Occipital lobe (tissue), 2 donors: ENCODE results near the gene LTB4R. TPM values are rescaled to one million over a fixed set of nuclear protein-coding genes. Genes with fewer than 3 reads are reported as not detected.
"Not testable (repeated sequence)": the region's sequence is repeated elsewhere in the genome, so short reads cannot be mapped to it uniquely, and the experiment has no call there.

Source experiments
- DNase-seq: peaks from one replicate; lab custom pipeline; 2025; lab: John Stamatoyannopoulos, UW
- total RNA-seq: library from RNA; depleted of rRNA; stranded (reverse); fragments of >200 nt; gene quantifications from one replicate; pipeline ENCODE4 v1.2.3, GENCODE V29; 2014

LTB4R gene
- total RNA-seq, 1 donor from 2014 or later, result 1.6 TPM

DNA sequence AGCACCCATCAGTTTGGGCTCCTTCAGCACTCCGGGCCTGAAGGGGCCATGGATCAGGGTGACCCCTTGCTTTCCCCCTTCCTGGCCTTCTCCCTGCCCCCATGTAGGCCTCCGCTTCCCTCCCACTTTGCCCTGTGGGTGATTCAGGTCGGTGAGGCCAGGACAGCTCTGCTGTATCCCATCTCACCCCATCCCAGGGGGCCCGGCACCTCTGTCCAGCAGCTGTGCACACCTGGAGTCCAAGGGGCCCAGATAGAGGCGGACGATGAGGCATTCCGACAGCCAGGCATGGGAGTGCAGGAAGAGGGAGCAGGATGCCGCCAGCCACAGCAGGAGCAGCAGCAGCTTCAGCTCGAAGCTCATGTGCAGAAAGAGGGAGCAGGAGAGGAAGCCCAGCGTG lies 11.4 kb downstream of the LTB4R start:
- DNase-seq, result no peak

DNA sequence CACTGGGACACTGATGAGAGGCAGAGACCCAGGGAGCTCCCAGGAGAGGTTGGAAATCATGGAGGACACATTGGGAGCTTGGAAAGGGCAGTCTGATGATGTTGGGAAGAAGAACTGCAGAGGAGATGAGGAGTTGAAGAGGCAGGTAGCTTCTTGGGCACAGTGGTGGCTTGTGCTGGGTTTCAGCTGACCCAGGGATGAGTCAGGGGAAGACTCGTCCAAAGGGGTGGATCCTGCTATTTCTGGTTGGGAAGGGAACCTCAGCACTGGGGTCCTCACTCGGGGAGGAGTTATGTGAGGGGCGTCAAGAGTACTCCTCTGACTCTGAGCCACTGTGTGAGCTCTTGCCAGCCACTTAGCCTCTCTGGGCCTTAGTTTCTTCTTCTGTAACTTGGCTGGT lies 12.0 kb downstream of the LTB4R start:
- DNase-seq, result no peak

DNA sequence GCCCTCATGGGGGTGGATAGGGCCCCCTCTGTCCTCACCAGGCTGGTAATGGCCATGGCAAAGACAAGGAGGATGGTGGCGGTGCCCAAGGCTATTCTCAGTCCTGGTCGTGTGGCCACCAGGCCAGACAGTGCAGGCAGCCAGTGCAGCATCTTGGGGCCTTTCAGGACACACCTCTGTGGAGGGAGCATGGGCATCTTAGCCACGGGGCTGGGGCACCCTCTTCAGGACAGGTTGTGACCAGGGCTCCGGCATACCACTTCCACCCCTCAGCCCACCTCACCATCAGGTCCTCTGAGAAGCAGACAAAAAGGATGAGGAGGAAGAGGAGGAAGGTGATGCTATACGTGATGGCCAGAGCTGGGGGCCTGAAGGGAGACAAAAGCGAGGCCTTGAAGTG lies 12.7 kb downstream of the LTB4R start:
- DNase-seq, result no peak

DNA sequence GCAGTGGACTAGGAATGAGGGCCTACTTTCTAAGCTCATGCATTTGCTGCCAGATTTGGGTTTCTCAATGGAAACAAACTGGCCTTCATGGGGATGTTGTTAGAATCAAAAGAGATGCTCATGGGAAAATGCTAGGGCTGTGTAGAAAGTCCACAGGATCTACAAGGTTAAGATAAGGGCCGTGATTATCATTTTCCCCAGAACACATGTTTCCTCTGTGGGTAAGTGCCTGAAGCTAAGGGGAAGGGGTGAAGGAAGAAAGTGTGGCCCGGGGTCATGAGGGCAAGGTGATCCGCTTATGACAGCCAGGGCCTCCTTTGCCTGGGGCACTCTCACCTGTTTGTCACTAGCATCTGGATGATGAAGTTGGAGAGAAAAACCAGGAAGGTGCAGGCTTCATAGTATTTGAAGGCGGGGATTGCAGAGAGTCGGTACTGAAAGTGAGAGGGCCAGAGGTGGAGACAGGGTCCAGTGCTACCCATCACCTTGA lies 13.8 kb downstream of the LTB4R start:
- no peak for DNase-seq

DNA sequence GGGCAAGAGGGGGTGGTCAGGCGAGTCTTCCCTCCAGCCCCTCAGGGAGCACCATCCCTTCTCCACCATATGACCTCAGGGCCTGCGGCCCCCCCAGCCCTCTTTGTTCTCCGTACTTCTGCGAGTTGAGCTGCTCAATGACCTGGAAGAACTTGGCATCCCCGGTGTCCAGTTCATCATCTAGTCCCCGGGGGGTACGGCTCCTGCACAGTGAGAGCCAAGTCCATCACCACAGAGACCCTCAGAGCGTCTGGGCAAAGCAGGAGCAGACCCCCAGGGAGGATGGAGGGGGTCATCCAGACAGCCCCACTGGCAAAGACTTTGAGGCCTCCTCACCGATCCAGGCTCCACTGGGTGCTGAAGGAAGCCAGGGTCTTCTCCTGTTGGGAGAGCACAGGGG lies 14.7 kb downstream of the LTB4R start:
- DNase-seq, result no peak

DNA sequence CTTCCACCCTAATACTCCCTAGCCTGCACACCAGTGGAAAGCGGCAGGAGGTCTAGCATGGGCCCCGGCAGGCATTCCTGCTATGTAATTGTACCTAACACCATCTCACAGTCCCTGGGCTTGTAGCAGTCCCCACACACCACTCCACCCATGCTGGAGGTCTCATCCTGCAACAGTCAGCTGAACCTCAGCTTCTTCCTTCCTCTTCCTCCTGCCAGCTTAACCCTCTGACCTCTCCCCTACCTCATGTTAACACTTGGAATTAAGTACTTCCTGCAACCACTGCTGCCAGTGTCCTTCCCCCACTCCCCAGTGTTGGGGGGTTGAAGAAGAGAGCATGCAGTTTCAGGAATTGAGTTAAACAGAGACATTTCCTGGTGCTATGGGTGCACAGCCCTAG lies 16.0 kb downstream of the LTB4R start:
- DNase-seq, result no peak

DNA sequence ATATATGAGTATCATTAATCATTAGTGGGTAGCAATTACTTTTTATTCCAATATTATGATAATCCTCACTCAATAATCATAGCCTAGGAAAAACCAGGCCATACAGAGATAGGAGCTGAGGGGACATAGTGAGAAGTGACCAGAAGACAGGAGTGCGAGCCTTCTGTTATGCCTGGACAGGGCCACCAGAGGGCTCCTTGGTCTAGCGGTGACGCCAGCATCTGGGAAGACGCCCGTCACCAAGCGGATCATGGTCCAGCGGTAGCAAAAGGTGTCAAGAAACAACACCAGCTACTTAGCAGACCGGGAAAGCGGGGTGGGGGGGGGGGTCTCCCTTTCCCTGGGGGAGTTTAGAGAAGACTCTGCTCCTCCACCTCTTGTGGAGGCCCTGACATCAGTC lies 16.6 kb downstream of the LTB4R start:
- DNase-seq, result not testable (repeated sequence)

DNA sequence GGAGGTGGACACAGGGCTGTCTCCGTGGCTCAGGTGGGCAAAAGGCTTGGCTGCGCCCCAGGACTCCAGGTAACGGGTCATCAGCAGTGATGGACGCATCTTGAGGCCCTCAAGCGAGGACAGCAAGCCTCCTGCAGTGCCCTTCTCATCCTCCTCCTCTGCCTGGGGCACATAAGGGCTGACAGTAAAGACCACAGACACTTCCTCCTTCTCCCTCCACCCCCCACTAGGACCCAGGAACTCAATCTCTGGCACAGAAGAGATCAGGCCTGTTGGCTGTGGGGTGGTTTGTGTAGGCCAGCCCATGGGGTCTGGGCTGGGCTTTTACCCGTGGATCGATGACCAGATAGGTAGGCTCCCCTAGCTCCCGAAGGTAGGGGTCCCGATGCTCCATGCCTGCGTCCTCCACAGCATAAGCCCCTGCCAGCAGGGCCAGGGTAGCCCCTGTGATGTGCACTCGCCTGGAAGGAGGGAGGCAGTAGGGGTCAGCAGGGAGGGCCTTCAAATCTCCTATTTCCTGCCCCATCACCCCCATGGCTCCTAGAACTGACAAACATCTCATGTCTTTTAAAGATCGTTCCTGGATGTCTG lies 17.9 kb downstream of the LTB4R start:
- DNase-seq, result no peak

DNA sequence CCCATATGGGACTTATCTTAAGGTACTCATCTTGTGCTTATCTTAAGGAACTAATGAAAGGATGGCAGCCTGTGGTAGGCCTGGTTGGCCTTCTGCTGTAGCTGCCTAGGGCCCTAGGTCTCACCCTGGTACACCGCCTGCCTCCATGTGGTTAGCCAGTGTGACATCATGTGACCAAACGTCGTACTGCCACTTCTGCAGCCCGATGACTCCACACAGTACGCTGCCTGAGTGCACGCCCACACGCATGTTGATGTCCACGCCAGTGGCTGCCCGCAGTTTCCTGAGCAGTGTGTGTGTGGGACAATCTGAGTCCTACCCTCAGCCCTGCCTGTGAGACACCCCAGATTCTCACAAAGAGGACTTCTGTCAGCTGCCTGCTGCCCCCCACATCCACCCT lies 18.4 kb downstream of the LTB4R start:
- DNase-seq, result no peak

DNA sequence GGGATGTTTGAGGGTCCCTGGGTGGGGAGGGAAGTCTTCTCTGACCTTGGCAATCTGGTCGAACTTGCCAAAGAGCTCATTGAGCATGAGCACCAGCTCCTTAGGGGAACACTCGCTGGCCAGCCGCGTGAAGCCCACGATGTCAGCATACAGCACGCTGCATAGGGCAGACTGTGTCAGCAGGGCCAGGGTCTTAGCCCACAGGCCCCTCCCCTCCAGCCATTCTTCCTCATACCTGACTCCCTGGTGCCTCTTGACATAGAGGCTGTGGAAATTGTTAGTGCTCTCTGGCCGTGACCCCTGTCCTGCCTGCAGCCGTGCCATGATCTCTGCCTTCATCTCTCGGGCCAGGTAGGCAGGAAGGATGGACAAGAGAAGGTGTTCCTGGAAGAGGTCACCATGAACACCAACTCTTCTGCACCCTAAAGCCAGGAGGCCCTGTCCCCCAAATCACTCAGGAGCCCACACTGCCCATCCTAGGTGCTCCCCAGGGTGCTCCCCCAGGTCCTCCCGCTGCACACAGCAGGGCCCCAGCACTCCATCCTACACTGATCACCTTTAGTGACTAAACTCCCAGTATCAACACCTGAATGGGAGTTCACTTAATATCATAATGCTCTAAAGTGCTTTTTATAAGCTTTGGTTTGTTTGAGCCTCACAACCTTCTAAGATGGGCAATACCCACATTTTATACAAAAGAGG lies 19.8 kb downstream of the LTB4R start:
- DNase-seq, result no peak

DNA sequence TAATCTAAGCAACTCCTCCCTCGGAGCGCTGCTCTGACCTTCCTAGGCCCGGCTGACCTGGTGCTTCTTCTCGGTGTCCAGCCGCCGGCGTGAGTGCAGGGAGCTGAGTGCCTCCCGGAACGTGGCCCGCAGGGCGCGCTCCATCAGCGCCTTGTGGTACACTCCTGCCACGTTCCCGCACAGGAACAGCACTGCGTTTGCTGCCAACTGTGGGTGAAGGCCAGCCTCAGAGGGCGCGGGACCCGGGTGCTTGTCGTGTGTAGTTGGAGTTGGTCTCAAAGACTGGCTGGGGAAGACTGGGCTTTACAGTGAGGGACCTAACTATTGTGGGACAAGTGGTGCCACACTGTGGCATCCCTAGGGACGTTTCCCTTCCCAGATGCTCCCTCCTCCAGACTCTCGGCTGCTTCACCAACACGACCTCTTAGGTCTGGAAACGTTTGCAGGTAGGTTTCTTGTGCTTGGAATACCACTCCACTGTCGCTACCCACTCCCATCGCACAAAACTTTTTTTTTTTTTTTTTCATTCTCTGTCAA lies 20.5 kb downstream of the LTB4R start:
- DNase-seq, result no peak

DNA sequence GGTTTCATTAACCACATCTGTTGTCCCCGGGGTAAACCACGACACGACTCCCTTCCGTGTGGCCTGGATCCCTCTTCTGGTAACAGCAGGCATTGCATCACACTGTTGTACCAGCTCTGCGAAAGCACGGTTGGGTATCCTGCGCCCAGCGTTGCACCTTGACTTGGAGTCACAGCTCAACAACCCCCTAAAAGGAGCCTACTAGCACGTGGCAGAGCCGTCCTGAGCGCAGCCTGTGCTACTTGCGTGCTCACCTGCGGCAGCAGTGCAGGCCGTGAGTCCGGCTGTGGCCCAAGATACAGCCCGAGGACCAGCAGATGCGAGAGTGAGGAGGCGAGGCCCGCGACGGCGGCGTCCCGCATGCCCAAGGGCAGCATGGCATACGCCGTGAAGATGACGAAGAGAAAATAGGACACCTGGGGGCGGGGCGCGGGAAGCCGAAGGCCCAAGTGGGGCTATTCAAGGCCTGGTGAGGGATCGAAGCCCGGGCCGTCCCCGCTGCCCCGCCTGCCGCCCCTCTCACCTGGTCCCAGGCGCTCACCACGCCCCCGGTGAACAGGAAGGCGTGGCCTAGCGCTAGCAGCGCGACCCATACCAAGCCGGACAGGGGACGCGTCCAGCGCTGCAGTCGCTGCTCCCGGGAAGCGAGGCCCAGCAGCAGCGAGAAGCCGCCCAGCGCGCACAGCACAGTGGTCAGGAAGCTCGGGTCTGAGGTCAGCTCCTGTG lies 21.1 kb downstream of the LTB4R start:
- DNase-seq, result no peak

DNA sequence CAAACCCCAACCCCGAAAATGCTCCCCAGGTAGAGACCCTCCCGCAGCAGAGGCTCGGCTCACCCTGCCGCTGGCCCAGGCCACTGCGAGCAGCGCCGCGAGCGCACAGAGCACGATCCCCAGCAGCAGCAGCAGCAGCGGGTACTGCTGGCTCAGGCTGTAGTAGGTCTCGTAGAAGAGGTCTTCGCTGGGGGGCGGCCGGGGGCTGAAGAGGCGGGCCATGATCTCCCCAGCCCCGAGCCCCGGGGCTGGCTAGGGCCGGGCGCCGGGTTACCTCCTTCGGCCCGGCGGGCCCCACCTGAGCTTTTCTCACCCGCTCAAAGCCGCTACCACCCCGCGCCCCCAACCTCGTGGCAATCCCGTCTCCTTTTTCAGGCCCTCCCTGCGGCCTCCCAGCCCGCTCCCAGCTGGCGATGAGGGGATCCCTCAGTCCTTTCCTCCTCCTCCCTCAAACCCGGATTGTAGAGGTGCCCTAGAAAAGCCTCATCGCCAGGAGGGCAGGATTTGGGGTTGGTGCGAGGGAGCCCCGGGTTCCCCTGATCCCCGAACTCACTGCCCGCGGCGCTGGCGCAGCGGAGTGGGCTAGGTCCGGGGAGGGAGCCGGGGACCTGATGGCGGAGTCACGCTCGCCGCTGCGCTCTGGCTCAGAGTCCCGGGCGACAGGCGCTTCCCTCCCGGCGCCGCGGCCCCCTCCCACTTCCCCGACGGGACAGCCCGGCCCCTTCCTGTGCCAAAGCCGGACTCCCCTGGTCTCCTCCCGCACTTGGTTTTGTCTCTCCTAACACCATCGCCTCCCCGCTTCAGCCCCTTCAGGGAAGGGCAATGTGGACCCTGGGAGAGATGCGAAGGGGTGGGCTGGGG lies 23.4 kb downstream of the LTB4R start, which contains the start of gene ADCY4:
Gene ADCY4 (minus strand): TSS at position 641 of the 861 bp plus-strand sequence. CDS start 419 bp downstream, at position 222.
- no peak for DNase-seq

DNA sequence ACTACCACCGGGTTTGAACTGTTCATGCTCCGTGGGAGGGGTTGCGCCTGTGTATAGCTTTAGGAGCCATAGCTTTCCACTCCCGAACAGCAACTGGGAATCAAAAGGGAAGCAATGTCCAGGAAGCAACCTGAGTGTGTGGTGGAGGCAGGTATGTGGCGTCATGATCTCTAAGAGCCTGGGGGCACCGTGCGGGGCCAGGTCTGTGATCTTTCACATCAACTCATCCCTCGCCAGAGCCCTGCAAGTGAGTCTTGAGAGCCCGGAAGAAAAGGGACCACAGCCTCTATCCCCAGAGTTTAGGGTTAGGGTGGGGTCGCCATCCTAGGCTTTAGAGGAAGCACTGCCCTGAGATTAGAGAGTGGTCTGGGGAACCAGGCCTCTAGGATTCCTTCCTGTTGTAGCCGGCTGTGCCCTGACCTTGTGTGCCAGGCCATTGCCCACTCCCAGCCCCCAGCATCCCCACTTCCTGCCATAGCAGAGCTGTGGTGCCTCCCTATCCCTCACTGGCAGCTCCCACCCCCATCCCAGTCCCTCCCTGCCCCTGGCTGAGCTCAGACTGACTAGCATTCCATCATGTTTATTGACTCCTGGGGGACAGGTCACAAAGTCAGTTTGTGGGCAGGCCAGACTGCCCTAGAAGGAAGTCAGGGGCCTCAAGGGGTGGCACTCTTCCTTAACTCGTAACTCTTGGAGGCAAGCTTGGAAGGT lies 24.3 kb downstream of the LTB4R start:
- DNase-seq, result no peak

DNA sequence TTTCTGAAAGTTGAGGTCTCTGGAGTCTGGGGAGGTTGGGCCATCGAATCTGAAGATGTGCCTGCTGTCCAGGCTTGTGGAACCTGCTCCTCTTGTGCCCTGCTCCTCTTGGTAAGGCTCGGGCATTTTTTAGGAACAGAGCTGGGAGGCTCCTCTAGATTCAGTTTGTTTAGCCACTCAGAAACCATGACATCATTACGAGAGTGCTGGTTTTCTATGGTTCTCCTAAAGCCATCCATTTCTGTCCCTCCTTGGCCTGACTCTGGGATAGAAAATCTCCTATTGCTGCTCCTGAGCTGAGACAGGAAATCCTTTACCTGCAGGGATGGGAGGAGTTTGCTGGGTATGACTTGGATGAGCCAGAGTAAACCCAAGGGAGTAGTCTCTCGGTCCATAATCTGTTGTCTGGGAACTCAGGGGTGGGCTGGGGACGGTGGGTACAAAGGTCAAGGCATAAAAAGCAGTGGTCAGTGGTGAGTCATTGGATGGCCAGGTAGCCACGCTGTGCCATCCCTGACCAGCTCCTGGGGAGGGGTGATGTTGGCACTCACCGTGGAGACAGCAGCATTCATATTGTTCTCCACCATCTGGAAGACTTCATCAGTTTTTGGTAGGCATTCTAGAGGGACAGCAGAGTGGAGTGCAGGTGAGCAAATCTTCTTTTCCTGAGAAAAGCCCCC lies 26.0 kb downstream of the LTB4R start:
- DNase-seq, result no peak

DNA sequence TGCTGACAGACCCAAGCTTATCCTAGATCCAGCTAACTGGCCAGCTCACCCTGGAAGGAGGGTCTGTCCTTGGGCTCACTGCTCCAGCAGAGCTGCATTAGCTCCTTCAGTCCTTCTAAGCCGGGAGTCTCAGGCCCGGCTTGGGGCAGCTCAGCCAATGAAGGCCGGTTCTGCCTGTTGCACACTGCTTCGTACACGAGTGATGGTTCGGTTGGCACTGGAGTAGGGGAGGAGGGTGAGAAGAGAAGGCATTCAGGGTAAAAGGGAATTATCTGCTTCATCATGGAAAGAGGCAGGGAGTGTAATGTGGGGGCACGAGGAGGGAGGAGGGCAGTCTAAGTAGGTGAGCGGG lies 26.5 kb downstream of the LTB4R start:
- DNase-seq, result no peak

DNA sequence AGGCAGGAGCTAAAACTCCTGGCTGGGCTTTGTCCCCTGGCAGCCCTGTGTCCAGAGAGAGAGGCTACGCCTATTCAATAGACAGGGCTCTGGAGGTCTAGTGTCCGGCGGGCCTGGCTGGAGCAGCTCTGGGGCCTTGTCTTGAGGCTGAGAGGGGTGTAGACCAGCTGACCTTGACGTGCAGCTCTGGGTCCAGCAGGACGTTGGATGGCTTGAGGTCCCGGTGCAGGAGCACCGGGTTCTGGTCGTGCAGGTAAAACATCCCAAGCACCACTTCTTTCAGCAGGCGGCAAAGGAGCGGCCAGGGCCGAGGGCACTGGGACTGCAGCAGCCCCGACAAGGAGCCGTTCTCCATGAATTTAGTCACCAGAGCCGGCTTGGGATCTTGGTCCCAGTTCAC lies 27.5 kb downstream of the LTB4R start:
- no peak for DNase-seq

DNA sequence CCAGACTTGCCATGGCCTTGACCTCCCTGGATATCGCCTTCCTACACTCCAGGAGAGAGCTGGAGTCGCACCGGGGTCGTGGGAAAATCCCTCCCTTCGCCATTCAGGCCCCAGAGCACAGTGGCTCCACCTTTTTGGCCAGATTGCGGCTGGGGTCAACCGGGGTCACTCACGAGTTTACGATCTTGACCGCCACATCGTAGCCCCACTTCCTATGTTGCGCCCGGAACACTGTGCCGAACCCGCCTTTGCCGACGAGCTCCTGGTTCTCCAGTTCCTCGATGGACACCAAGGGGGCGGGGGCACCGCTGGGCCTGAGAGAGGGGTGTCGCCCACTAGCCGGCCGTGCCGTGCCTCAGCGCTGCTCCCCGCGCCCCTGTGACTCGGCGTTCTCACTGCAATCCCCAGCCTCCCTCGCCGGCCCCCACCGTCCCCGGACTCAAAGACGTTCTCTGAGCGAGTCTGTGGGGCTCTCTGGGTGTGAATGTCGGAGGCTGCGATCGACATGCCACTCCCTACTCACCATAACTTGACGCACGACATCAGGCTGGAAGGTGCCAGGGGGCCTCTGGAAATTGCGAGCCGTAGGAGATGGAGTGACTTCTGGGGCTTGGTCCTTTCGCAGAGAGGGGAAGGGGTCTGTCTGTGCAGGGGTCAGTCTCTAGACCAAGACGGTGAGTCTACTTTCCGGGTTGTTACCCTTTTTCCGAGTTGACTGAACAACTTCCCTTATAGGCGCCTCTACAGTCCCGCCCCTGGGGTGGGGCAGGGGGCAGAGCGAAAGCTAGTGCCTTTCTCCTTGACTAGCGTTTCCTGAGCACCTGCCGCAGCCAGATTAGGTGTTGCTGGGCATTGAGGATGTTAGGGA lies 28.2 kb downstream of the LTB4R start, which contains the start of gene RIPK3:
Gene RIPK3 (minus strand): TSS at position 708 of the 868 bp plus-strand sequence. CDS start 165 bp downstream, at position 543.
- no peak for DNase-seq

DNA sequence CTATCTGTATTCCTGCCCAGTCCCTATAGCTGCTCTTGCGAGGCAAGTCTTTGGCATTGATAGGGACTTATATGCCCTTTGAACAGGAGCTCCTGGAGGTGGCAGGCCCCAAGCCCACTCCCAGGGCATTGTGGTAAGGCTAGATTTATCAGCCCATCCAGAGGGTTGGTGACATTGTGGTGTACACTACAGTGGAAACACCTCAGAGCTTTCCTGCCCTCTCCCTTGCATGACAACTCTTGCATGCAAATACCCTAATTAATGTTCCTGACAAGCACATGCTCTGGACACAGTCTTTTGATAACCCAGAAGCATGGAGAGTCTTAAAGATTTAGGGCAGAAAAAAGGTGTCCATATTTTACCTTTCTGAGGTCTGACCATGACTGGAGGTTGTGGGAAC lies 29.3 kb downstream of the LTB4R start:
- no peak for DNase-seq
